GM12878 (cell line): ENCODE measurements around the gene GTF2F2.

Experiments
- BACH1 ChIP-seq: fragments of 450-650 bp; IDR thresholded peaks from 2 replicates; pipeline ENCODE4 v1.6.1; 2017; ENCODE audit warnings: mild to moderate bottlenecking, borderline replicate concordance
- CEBPB ChIP-seq, 2 experiments: fragments of 150-350 bp in 1 of 2; IDR thresholded peaks; 2 replicates each; pipeline ENCODE4 v1.6.1; 2012 to 2014; ENCODE audit warnings: low read depth in 2 of 2, low read length in 2 of 2, borderline replicate concordance in 1 of 2, inconsistent platforms in 1 of 2
- IKZF1 ChIP-seq: fragments of 450-650 bp; conservative IDR thresholded peaks from 2 replicates; pipeline ENCODE4 v1.6.1; 2017; ENCODE audit warnings: antibody characterized with exemption, mild to moderate bottlenecking
- JUNB ChIP-seq: IDR thresholded peaks from 2 replicates; pipeline ENCODE4 v1.6.1; 2016; ENCODE audit warnings: antibody characterized with exemption, mild to moderate bottlenecking
- NBN ChIP-seq: fragments of 450-650 bp; IDR thresholded peaks from 2 replicates; pipeline ENCODE4 v1.6.1; 2016
- RFX5 ChIP-seq: IDR thresholded peaks from 2 replicates; pipeline ENCODE4 v1.6.1; 2011; ENCODE audit warnings: low read depth, low read length, improper control_type of control experiment
- SP1 ChIP-seq: IDR thresholded peaks from one replicate; pipeline ENCODE4 v1.6.1; 2011; ENCODE audit warnings: low read depth, low read length
- SUPT20H ChIP-seq: IDR thresholded peaks from 2 replicates; pipeline ENCODE4 v1.6.1; 2011; ENCODE audit warnings: low read depth, mild to moderate bottlenecking, low read length, moderate library complexity, borderline replicate concordance; ENCODE audit not compliant: control insufficient read depth
- TF ChIP-seq, protein P1 (sequence below), 3 experiments: IDR thresholded peaks in 2 of 3; conservative IDR thresholded peaks in 1 of 3; 2 replicates each; pipeline ENCODE4 v1.5.1; 2011; ENCODE audit warnings: low read depth in 3 of 3, low read length in 3 of 3, mild to moderate bottlenecking in 3 of 3, control low read depth in 2 of 3, moderate library complexity in 2 of 3, inconsistent platforms in 1 of 3, mixed read lengths in 1 of 3; ENCODE audit not compliant: control insufficient read depth in 2 of 3, insufficient read depth in 1 of 3; ENCODE audit errors: extremely low read depth in 1 of 3
- TF ChIP-seq, protein P2 (sequence below): IDR thresholded peaks from 2 replicates; pipeline ENCODE4 v1.6.1; 2012; ENCODE audit warnings: mild to moderate bottlenecking, low read depth, low read length
- TF ChIP-seq, protein P3 (sequence below): fragments of 450-650 bp; IDR thresholded peaks from 2 replicates; pipeline ENCODE4 v1.6.1; 2018; ENCODE audit warnings: mild to moderate bottlenecking, low read depth, moderate library complexity; ENCODE audit not compliant: partially characterized antibody

DNA sequence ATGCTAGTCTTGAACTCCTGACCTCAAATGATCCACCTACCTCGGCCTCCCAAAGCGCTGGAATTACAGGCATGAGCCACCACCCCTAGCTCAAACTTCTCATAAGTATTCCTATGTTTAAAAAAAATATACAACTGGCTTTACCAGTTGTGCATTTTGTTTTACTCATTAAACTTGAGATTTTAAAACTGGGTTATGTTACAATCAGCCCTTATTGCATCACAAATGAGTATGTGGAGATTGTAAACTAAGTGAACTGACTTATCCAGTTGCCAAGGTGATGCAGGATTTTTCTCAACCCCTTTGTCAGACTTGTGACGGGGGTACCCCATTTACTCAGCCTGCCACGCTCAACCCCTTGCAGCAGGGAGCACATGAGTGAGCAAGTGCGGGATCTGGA, 14.4 kb upstream of the GTF2F2 start:
- TF ChIP-seq, protein P1, sequence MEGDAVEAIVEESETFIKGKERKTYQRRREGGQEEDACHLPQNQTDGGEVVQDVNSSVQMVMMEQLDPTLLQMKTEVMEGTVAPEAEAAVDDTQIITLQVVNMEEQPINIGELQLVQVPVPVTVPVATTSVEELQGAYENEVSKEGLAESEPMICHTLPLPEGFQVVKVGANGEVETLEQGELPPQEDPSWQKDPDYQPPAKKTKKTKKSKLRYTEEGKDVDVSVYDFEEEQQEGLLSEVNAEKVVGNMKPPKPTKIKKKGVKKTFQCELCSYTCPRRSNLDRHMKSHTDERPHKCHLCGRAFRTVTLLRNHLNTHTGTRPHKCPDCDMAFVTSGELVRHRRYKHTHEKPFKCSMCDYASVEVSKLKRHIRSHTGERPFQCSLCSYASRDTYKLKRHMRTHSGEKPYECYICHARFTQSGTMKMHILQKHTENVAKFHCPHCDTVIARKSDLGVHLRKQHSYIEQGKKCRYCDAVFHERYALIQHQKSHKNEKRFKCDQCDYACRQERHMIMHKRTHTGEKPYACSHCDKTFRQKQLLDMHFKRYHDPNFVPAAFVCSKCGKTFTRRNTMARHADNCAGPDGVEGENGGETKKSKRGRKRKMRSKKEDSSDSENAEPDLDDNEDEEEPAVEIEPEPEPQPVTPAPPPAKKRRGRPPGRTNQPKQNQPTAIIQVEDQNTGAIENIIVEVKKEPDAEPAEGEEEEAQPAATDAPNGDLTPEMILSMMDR (IDR thresholded peaks at IDR 0.05 in 2 of 3, conservative IDR thresholded peaks at IDR 0.05 in 1 of 3; ENCODE audit: control insufficient read depth in 2 of 3, extremely low read depth in 1 of 3, insufficient read depth in 1 of 3, low read depth in 3 of 3, low read length in 3 of 3): no peak
- no peak for TF ChIP-seq JUNB
- no peak for TF ChIP-seq IKZF1
- TF ChIP-seq BACH1: no peak
- no peak for TF ChIP-seq SP1
- TF ChIP-seq, protein P2, sequence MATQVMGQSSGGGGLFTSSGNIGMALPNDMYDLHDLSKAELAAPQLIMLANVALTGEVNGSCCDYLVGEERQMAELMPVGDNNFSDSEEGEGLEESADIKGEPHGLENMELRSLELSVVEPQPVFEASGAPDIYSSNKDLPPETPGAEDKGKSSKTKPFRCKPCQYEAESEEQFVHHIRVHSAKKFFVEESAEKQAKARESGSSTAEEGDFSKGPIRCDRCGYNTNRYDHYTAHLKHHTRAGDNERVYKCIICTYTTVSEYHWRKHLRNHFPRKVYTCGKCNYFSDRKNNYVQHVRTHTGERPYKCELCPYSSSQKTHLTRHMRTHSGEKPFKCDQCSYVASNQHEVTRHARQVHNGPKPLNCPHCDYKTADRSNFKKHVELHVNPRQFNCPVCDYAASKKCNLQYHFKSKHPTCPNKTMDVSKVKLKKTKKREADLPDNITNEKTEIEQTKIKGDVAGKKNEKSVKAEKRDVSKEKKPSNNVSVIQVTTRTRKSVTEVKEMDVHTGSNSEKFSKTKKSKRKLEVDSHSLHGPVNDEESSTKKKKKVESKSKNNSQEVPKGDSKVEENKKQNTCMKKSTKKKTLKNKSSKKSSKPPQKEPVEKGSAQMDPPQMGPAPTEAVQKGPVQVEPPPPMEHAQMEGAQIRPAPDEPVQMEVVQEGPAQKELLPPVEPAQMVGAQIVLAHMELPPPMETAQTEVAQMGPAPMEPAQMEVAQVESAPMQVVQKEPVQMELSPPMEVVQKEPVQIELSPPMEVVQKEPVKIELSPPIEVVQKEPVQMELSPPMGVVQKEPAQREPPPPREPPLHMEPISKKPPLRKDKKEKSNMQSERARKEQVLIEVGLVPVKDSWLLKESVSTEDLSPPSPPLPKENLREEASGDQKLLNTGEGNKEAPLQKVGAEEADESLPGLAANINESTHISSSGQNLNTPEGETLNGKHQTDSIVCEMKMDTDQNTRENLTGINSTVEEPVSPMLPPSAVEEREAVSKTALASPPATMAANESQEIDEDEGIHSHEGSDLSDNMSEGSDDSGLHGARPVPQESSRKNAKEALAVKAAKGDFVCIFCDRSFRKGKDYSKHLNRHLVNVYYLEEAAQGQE: no peak
- no peak for TF ChIP-seq RFX5
- no peak for TF ChIP-seq NBN
- no peak for TF ChIP-seq CEBPB (IDR thresholded peaks at IDR 0.05; ENCODE audit: borderline replicate concordance in 1 of 2, low read depth in 2 of 2, low read length in 2 of 2)
- TF ChIP-seq, protein P3, sequence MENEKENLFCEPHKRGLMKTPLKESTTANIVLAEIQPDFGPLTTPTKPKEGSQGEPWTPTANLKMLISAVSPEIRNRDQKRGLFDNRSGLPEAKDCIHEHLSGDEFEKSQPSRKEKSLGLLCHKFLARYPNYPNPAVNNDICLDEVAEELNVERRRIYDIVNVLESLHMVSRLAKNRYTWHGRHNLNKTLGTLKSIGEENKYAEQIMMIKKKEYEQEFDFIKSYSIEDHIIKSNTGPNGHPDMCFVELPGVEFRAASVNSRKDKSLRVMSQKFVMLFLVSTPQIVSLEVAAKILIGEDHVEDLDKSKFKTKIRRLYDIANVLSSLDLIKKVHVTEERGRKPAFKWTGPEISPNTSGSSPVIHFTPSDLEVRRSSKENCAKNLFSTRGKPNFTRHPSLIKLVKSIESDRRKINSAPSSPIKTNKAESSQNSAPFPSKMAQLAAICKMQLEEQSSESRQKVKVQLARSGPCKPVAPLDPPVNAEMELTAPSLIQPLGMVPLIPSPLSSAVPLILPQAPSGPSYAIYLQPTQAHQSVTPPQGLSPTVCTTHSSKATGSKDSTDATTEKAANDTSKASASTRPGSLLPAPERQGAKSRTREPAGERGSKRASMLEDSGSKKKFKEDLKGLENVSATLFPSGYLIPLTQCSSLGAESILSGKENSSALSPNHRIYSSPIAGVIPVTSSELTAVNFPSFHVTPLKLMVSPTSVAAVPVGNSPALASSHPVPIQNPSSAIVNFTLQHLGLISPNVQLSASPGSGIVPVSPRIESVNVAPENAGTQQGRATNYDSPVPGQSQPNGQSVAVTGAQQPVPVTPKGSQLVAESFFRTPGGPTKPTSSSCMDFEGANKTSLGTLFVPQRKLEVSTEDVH: no peak
- no peak for TF ChIP-seq SUPT20H
